Testis (tissue), 2 donors: ENCODE data around the gene COL3A1.

ENCODE experiments used
- POLR2A ChIP-seq: fragments of 450-650 bp; IDR thresholded peaks from one replicate; pipeline ENCODE4 v1.6.1; 2017; ENCODE audit warnings: antibody characterized with exemption, mild to moderate bottlenecking, moderate library complexity
- TF ChIP-seq, protein P1 (sequence below), 3 experiments: fragments of 450-650 bp in 2 of 3; fragments of 200-600 bp in 1 of 3; sonication (generic) in 1 of 3; IDR thresholded peaks; one replicate each; pipeline ENCODE4 v1.5.1; 2016 to 2019; ENCODE audit warnings: antibody characterized with exemption in 3 of 3, mild to moderate bottlenecking in 2 of 3, moderate library complexity in 1 of 3

DNA sequence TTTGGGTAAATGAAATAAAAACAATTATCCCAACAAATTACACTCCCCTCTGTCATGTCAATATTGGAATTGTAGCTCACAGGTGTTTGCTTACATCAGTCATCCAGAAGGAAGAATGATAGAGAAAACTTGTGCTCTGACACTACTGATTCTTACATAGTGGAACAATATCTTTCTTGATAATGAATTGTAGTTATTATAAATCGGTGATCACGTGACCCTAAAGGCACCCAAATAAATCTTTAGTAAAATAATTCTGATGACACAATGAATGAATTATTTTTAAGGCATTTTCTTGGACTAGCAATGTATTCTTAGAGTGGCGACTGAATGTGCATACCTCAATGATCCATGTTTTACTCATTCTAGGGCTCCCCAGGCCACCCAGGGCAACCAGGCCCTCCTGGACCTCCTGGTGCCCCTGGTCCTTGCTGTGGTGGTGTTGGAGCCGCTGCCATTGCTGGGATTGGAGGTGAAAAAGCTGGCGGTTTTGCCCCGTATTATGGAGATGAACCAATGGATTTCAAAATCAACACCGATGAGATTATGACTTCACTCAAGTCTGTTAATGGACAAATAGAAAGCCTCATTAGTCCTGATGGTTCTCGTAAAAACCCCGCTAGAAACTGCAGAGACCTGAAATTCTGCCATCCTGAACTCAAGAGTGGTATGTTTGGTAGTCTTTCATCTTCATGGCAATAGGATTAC is 34.5 kb downstream of the COL3A1 start:
- TF ChIP-seq, protein P1, sequence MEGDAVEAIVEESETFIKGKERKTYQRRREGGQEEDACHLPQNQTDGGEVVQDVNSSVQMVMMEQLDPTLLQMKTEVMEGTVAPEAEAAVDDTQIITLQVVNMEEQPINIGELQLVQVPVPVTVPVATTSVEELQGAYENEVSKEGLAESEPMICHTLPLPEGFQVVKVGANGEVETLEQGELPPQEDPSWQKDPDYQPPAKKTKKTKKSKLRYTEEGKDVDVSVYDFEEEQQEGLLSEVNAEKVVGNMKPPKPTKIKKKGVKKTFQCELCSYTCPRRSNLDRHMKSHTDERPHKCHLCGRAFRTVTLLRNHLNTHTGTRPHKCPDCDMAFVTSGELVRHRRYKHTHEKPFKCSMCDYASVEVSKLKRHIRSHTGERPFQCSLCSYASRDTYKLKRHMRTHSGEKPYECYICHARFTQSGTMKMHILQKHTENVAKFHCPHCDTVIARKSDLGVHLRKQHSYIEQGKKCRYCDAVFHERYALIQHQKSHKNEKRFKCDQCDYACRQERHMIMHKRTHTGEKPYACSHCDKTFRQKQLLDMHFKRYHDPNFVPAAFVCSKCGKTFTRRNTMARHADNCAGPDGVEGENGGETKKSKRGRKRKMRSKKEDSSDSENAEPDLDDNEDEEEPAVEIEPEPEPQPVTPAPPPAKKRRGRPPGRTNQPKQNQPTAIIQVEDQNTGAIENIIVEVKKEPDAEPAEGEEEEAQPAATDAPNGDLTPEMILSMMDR (IDR thresholded peaks at IDR 0.05): no peak
- TF ChIP-seq POLR2A: no peak
